IMR-90 (cell line): ENCODE results near the gene FERMT3. TPM values are rescaled to one million over a fixed set of nuclear protein-coding genes. Genes with fewer than 3 reads are reported as not detected.

Experiments
- ATAC-seq: fragments of 200-7000 bp; cut with Tn5 transposase; 2 replicates; pipeline ENCODE4 v1.9.1; 2020; ENCODE audit warnings: low read depth, mild to moderate bottlenecking, moderate library complexity
- BruUV-seq: library from RNA; stranded (reverse); fragments of 400-500 nt; replicated peaks from 2 replicates; lab custom pipeline; 2021; lab: Mats Ljungman, UMichigan
- CTCF ChIA-PET: fragments of 300-600 bp; formaldehyde crosslinking; extraction: SDS; loops from one replicate; lab custom pipeline; 2021; ENCODE audit warnings: antibody characterized with exemption; lab: Yijun Ruan, JAX
- POLR2A ChIA-PET: fragments of 300-600 bp; sonication (Branson Sonifier 250); formaldehyde crosslinking; loops from one replicate; lab custom pipeline; 2022; ENCODE audit warnings: antibody characterized with exemption; ENCODE audit not compliant: unreplicated experiment; lab: Charles Lee
- DNase-seq: peaks from one replicate; pipeline ENCODE4 v3.0.0; 2013
- H2AFZ ChIP-seq: replicated peaks from 2 replicates; pipeline ENCODE3; 2013; ENCODE audit warnings: low read length, mild to moderate bottlenecking; ENCODE audit not compliant: poor library complexity
- H2AK5ac ChIP-seq: 2 replicates; pipeline ENCODE4 v1.6.1; 2013; ENCODE audit warnings: low read depth, low read length, inconsistent platforms
- H2AK9ac ChIP-seq: replicated peaks from 2 replicates; pipeline ENCODE3; 2013; ENCODE audit warnings: mild to moderate bottlenecking, low read depth, low read length, moderate library complexity; ENCODE audit not compliant: poor library complexity
- H2BK120ac ChIP-seq: 2 replicates; pipeline ENCODE4 v1.6.1; 2013; ENCODE audit warnings: low read depth, low read length, inconsistent platforms
- H2BK15ac ChIP-seq: 3 replicates; pipeline ENCODE4 v1.6.1; 2013; ENCODE audit warnings: low read depth, low read length, inconsistent platforms
- H2BK20ac ChIP-seq: 2 replicates; pipeline ENCODE4 v1.6.1; 2013; ENCODE audit warnings: low read depth, mild to moderate bottlenecking, inconsistent platforms, low read length, moderate library complexity
- H2BK5ac ChIP-seq: 2 replicates; pipeline ENCODE4 v1.6.1; 2013; ENCODE audit warnings: mild to moderate bottlenecking, low read depth, low read length, inconsistent platforms; ENCODE audit not compliant: poor library complexity, severe bottlenecking
- H3K14ac ChIP-seq: replicated peaks from 2 replicates; pipeline ENCODE4 v1.6.1; 2013; ENCODE audit warnings: low read depth, low read length, inconsistent platforms
- H3K18ac ChIP-seq: 2 replicates; pipeline ENCODE4 v1.6.1; 2013; ENCODE audit warnings: low read depth, low read length, control low read depth
- H3K23ac ChIP-seq: 2 replicates; pipeline ENCODE4 v1.6.1; 2013; ENCODE audit warnings: low read depth, low read length, inconsistent platforms
- H3K27ac ChIP-seq: 2 replicates; pipeline ENCODE4 v1.5.1; 2013; ENCODE audit warnings: mild to moderate bottlenecking, control low read depth, low read length; ENCODE audit not compliant: insufficient read depth
- H3K27me3 ChIP-seq: 2 replicates; pipeline ENCODE4 v1.6.1; 2013; ENCODE audit warnings: low read length; ENCODE audit not compliant: control insufficient read depth, insufficient read depth
- H3K36me3 ChIP-seq: 2 replicates; pipeline ENCODE4 v1.6.1; 2013; ENCODE audit warnings: low read length, mixed read lengths; ENCODE audit not compliant: control insufficient read depth, insufficient read depth
- H3K4ac ChIP-seq: 2 replicates; pipeline ENCODE4 v1.6.1; 2013; ENCODE audit warnings: low read depth, low read length, inconsistent platforms
- H3K4me1 ChIP-seq: 2 replicates; pipeline ENCODE4 v1.6.1; 2013; ENCODE audit warnings: low read length, mixed read lengths; ENCODE audit not compliant: control insufficient read depth, insufficient read depth
- H3K4me2 ChIP-seq: 2 replicates; pipeline ENCODE4 v1.6.1; 2013; ENCODE audit warnings: low read depth, mild to moderate bottlenecking, control low read depth, low read length, moderate library complexity
- H3K4me3 ChIP-seq: 2 replicates; pipeline ENCODE4 v1.5.1; 2013; ENCODE audit warnings: low read depth, mild to moderate bottlenecking, control low read depth, low read length, moderate library complexity; ENCODE audit not compliant: insufficient read depth
- H3K56ac ChIP-seq: 2 replicates; pipeline ENCODE4 v1.6.1; 2013; ENCODE audit warnings: low read length, inconsistent platforms; ENCODE audit not compliant: insufficient read depth; ENCODE audit errors: extremely low read depth
- H3K79me1 ChIP-seq, 2 experiments: 2 replicates each; pipeline ENCODE4 v1.6.1; 2013; ENCODE audit warnings: low read length in 2 of 2, inconsistent platforms in 1 of 2, low read depth in 1 of 2
- H3K9ac ChIP-seq: 2 replicates; pipeline ENCODE4 v1.6.1; 2013; ENCODE audit warnings: low read depth, low read length, control low read depth
- H3K9me1 ChIP-seq: 2 replicates; pipeline ENCODE4 v1.6.1; 2013; ENCODE audit warnings: low read length, inconsistent platforms; ENCODE audit not compliant: insufficient read depth
- H3K9me3 ChIP-seq: 2 replicates; pipeline ENCODE4 v1.6.1; 2013; ENCODE audit warnings: low read length; ENCODE audit not compliant: control insufficient read depth, insufficient read depth
- H4K20me1 ChIP-seq: 2 replicates; pipeline ENCODE4 v1.6.1; 2013; ENCODE audit warnings: low read length, inconsistent platforms; ENCODE audit not compliant: insufficient read depth
- H4K5ac ChIP-seq: 2 replicates; pipeline ENCODE4 v1.6.1; 2013; ENCODE audit warnings: mild to moderate bottlenecking, low read depth, low read length, control low read depth
- H4K8ac ChIP-seq, 2 experiments: 2 replicates each; pipeline ENCODE4 v1.6.1; 2013; ENCODE audit warnings: low read depth in 2 of 2, low read length in 2 of 2, control low read depth in 1 of 2, inconsistent platforms in 1 of 2
- H4K91ac ChIP-seq: 2 replicates; pipeline ENCODE4 v1.6.1; 2013; ENCODE audit warnings: low read depth, low read length, inconsistent platforms; ENCODE audit not compliant: insufficient read depth
- CEBPB ChIP-seq: IDR thresholded peaks from 2 replicates; pipeline ENCODE4 v1.6.1; 2012; ENCODE audit warnings: low read depth, low read length, improper control_type of control experiment
- CHD1 ChIP-seq: IDR thresholded peaks from 2 replicates; pipeline ENCODE4 v1.6.1; 2012; ENCODE audit warnings: low read depth, low read length, improper control_type of control experiment
- FOS ChIP-seq: fragments of 150-350 bp; IDR thresholded peaks from 2 replicates; pipeline ENCODE4 v1.6.1; 2016; ENCODE audit warnings: low read depth, low read length
- MAFK ChIP-seq: IDR thresholded peaks from 2 replicates; pipeline ENCODE4 v1.6.1; 2012; ENCODE audit warnings: low read depth, low read length, improper control_type of control experiment
- MAZ ChIP-seq: IDR thresholded peaks from 2 replicates; pipeline ENCODE4 v1.6.1; 2012; ENCODE audit warnings: low read depth, mild to moderate bottlenecking, low read length, improper control_type of control experiment, moderate library complexity, borderline replicate concordance
- NFE2L2 ChIP-seq: fragments of 150-350 bp; IDR thresholded peaks from 2 replicates; pipeline ENCODE4 v1.6.1; 2016; ENCODE audit warnings: low read depth, mild to moderate bottlenecking, low read length
- POLR2A ChIP-seq: IDR thresholded peaks from 2 replicates; pipeline ENCODE4 v1.6.1; 2012; ENCODE audit warnings: mild to moderate bottlenecking, low read depth, low read length
- RCOR1 ChIP-seq: IDR thresholded peaks from 2 replicates; pipeline ENCODE4 v1.6.1; 2012; ENCODE audit warnings: mild to moderate bottlenecking, low read length, improper control_type of control experiment; ENCODE audit not compliant: insufficient replicate concordance
- RFX5 ChIP-seq: IDR thresholded peaks from 2 replicates; pipeline ENCODE4 v1.8.0; 2012; ENCODE audit warnings: low read depth, mild to moderate bottlenecking, low read length, moderate library complexity
- SMC3 ChIP-seq: fragments of 150-350 bp; IDR thresholded peaks from 2 replicates; pipeline ENCODE4 v1.6.1; 2016; ENCODE audit warnings: low read depth, mild to moderate bottlenecking, antibody characterized with exemption, low read length, moderate library complexity
- USF2 ChIP-seq: fragments of 150-350 bp; IDR thresholded peaks from 2 replicates; pipeline ENCODE4 v1.6.1; 2017; ENCODE audit warnings: mild to moderate bottlenecking, antibody characterized with exemption, low read length, low read depth
- WGBS, 2 experiments: methylation state at CpG; one replicate each; pipeline versions ENCODE4 v1.1.5 to v1.1.7; 2013; ENCODE audit warnings: missing lambda C conversion rate in 2 of 2; ENCODE audit not compliant: insufficient read length in 1 of 2; ENCODE audit errors: extremely low coverage in 2 of 2; 5-methylcytosine and 5-hydroxymethylcytosine counted together
- dilution Hi-C: fragments of 300-500 bp; cut with HindIII; formaldehyde crosslinking; loops from one replicate; pipeline ENCODE4 v1.14.3; 2018; ENCODE audit warnings: low sequenced_read_pairs; ENCODE audit not compliant: unreplicated experiment
- in situ Hi-C: fragments of 300-500 bp; cut with MboI; formaldehyde crosslinking; loops from 3 replicates; pipeline ENCODE4 v1.14.3; 2019; ENCODE audit warnings: low sequenced_read_pairs, inconsistent platforms, mixed read lengths
- intact Hi-C: fragments of 100-400 bp; cut with micrococcal nuclease; formaldehyde crosslinking; loops from 2 replicates; pipeline ENCODE4 v1.10.0; 2022
- polyA plus RNA-seq, 3 experiments: library from polyadenylated mRNA; depleted of rRNA; stranded (reverse); fragments of >200 nt; gene quantifications; 2 replicates each; pipeline ENCODE4 v1.2.3, GENCODE V29; 2012; ENCODE audit warnings: low replicate concordance in 1 of 3
- total RNA-seq: library from RNA; depleted of rRNA; stranded (reverse); fragments of >200 nt; gene quantifications from 2 replicates; pipeline ENCODE4 v1.2.3, GENCODE V29; 2012
- TF ChIP-seq, protein P1 (sequence below): conservative IDR thresholded peaks from 2 replicates; pipeline ENCODE4 v1.5.1; 2012; ENCODE audit warnings: mild to moderate bottlenecking, low read depth, low read length, improper control_type of control experiment

Gene FERMT3
- total and polyA plus RNA-seq, 2 of the 4 experiments (the other 2 are of a cell fraction), result 0.36 to 2.3 TPM

- no peak for TF ChIP-seq USF2
These were observed 43.3 kb downstream of the FERMT3 start (continued) for GRCh38 chr11:64249563-64250414.

- no peak overlapping the region for H3K9ac ChIP-seq
- H3K4me3 ChIP-seq, result peak overlapping the region; percentile 98
- peaks cover 10% of the 10 kb centered on the region for H3K4me1 ChIP-seq
- dilution Hi-C loops, result no loop called here
- 0 out of 2 replicates have a peak overlapping the region, but pooled peaks have one; percentile 29 for H3K14ac ChIP-seq
- peaks cover 9% of the 10 kb centered on the region for H3K36me3 ChIP-seq
- 0 out of 2 replicates have a peak overlapping the region, but pooled peaks have one; percentile 31 for H2AK5ac ChIP-seq
- H4K8ac ChIP-seq, result peak overlapping the region; percentile 23 to 36; a peak in 2 of 4 replicates
- POLR2A ChIA-PET, result no interaction called here
- no peak overlapping the region for H3K18ac ChIP-seq
- ATAC-seq (no peak; the same call in 1 of the 2 replicates), DNase-seq (no peak)
- H3K27ac ChIP-seq, result no peak overlapping the region
- H2BK120ac ChIP-seq, result peak overlapping the region; percentile 30; the same call in 1 of the 2 replicates
- intact Hi-C loops, result loop anchor here (1.0 kb wide), 1 partner anchor 51 kb away; no protein-coding TSS in a partner anchor
- no peaks in the 10 kb centered on the region for H3K9me1 ChIP-seq
- no peak overlapping the region for H2BK20ac ChIP-seq
- in situ Hi-C loops, result no loop called here
- peak overlapping the region; percentile 60 for H2AK9ac ChIP-seq
- WGBS, 2 experiments, result 0% methylated on average over 4 of the region's 13 CpGs; no CpG with 5 or more reads in 1 of the 2 experiments
- H3K56ac ChIP-seq, result no peak overlapping the region
- peak overlapping the region; percentile 98 for H3K4me2 ChIP-seq
- CTCF ChIA-PET, result interaction anchor here (0.6 to 1.7 kb wide), 2 partner anchors 51 to 69 kb away, joined by 3 read pairs; no protein-coding TSS in a partner anchor
- peak overlapping the region; percentile 48; the same call in 1 of the 2 replicates for H3K4ac ChIP-seq
- H4K91ac ChIP-seq, result peak overlapping the region; percentile 34; the same call in 1 of the 2 replicates
- no peak overlapping the region for H4K5ac ChIP-seq
- no peaks in the 10 kb centered on the region for H3K9me3 ChIP-seq
- peak overlapping the region; percentile 99 for H2AFZ ChIP-seq
- H3K27me3 ChIP-seq, result no peaks in the 10 kb centered on the region
- no peak overlapping the region for H2BK15ac ChIP-seq
- peak overlapping the region; percentile 48; the same call in 1 of the 2 replicates for H3K23ac ChIP-seq
- peaks cover 10% of the 10 kb centered on the region for H4K20me1 ChIP-seq
- peaks cover 8 to 47% of the 10 kb centered on the region in 2 experiments for H3K79me1 ChIP-seq
- H2BK5ac ChIP-seq, result no peak overlapping the region
- no TSS peak for BruUV-seq
- TF ChIP-seq MAZ (no peak), MAFK (no peak), RCOR1 (no peak), CHD1 (no peak), FOS (no peak), NFE2L2 (no peak), CEBPB (no peak), RFX5 (no peak), POLR2A (no peak), SMC3 (no peak)
- TF ChIP-seq, protein P1, sequence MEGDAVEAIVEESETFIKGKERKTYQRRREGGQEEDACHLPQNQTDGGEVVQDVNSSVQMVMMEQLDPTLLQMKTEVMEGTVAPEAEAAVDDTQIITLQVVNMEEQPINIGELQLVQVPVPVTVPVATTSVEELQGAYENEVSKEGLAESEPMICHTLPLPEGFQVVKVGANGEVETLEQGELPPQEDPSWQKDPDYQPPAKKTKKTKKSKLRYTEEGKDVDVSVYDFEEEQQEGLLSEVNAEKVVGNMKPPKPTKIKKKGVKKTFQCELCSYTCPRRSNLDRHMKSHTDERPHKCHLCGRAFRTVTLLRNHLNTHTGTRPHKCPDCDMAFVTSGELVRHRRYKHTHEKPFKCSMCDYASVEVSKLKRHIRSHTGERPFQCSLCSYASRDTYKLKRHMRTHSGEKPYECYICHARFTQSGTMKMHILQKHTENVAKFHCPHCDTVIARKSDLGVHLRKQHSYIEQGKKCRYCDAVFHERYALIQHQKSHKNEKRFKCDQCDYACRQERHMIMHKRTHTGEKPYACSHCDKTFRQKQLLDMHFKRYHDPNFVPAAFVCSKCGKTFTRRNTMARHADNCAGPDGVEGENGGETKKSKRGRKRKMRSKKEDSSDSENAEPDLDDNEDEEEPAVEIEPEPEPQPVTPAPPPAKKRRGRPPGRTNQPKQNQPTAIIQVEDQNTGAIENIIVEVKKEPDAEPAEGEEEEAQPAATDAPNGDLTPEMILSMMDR, result no peak
These were observed 44.0 kb downstream of the FERMT3 start for GRCh38 chr11:64250415-64251015.
